SW 1271 (cell line): ENCODE data around the gene CDHR3.
"Not testable (repeated sequence)": the region's sequence is repeated elsewhere in the genome, so short reads cannot be mapped to it uniquely, and the experiment has no call there.

Experiments
- DNase-seq, 2 experiments: peaks; one replicate each; lab custom pipeline; 2025; lab: John Stamatoyannopoulos, UW

Gene CDHR3

DNA sequence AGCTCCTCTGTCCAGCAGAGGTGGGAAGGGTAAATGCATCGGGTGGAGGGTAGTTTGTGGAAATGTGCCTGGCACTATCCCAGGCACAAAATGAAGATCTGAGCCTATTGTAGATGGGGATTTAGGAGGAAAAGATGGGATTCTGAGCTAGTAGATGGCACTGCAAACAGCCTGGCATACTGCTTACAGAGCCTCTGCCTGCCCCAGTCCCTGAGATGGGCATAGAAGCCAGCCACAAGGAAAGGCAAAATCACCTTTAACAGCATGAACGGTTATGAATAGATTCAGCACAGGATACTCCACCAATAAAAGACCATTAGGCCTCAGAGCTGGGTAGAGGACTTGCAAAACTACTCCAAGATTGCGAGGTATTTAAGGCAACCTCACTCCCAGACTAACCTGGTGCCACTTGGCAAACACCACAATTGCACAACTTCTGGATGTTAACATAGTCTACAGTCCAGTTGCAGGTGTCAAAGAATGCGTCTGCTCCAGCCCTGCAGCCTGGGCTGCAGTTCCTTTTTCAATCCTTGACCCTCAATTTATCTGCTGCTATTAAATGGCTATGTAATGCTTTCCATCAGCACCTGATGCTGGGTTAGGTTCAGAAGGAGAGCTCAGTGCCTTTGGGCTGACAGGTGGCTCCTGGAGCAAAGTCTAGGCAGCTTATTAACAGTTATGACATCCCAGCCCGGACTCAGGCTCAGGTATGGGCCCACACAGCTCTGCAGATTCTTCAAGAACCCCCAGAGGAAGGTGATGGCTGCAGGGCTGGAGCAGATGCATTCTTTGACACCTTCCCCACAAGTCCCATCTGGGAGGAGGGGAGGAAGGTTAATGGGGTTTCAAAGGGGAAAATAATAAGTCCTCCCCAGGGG lies 34.0 kb downstream of the CDHR3 start:
- DNase-seq, result no peak

DNA sequence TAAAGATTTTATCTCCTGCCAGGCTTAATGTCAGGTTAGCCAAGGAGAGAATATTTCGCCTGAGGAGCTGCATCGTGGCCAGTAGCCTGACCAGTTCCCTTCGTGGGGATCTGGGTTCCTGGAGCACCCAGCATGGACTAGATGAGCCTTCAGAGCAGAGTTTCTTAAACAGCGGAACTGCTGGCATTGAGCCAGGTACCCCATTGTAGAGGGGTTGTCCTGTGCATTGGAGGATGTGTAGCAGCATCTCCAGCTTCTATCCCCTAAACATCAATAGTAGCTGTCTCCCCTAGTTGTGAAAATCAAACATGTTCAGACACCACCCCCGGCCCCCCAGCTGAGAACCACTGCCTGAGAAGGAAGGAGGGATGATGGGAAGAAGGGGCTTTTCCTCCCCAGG lies 36.2 kb downstream of the CDHR3 start:
- DNase-seq, result no peak

DNA sequence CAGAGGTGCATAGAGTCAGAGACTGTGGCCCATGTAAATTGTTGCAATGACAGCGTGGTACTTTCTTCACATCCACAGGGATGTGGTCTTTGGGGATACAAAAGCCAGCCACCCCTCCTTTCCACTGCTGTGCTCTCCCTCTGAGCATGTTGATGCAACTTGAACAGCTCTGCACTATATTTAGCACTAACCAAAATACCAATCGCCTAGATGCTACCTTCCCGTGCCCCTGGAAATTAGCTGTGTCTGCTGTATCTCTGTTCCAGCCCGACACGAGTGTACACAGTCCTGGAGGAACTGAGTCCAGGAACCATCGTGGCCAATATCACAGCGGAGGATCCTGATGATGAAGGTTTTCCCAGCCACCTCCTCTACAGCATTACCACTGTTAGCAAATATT lies 38.1 kb downstream of the CDHR3 start:
- DNase-seq, result no peak

- DNase-seq, result no peak
Observed at GRCh38 chr7:106001886-106002285, 38.8 kb downstream of the CDHR3 start.

- DNase-seq, result no peak
Observed at GRCh38 chr7:106003525-106004064, 40.5 kb downstream of the CDHR3 start.

DNA sequence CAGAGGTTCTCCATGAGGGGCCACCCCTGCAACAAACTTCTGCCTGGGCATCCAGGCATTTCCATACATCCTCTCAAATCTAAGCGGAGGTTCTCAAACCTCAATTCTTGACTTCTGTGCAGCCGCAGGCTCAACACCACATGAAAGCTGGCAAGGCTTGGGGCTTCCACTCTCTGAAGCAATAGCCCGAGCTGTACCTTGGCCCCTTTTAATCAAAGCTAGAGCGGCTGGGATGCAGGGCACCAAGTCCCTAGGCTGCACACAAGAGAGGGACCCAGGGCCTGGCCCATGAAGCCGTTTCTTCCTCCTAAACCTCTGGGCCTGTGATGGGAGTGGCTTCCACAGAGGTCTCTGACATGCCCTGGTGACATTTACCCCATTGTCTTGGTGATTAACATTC lies 43.8 kb downstream of the CDHR3 start:
- no peak for DNase-seq

GRCh38 chr7:106007796-106008195 lies 44.7 kb downstream of the CDHR3 start:
- DNase-seq, result not testable (repeated sequence)

GRCh38 chr7:106009503-106010226 lies 46.6 kb downstream of the CDHR3 start:
- DNase-seq, result peak in 1 of 2 experiments; percentile 41

GRCh38 chr7:106010331-106010730 lies 47.3 kb downstream of the CDHR3 start:
- DNase-seq, result no peak

GRCh38 chr7:106010866-106011265 lies 47.8 kb downstream of the CDHR3 start:
- no peak for DNase-seq

- no peak for DNase-seq
Observed at GRCh38 chr7:106012184-106012583, 49.1 kb downstream of the CDHR3 start.

DNA sequence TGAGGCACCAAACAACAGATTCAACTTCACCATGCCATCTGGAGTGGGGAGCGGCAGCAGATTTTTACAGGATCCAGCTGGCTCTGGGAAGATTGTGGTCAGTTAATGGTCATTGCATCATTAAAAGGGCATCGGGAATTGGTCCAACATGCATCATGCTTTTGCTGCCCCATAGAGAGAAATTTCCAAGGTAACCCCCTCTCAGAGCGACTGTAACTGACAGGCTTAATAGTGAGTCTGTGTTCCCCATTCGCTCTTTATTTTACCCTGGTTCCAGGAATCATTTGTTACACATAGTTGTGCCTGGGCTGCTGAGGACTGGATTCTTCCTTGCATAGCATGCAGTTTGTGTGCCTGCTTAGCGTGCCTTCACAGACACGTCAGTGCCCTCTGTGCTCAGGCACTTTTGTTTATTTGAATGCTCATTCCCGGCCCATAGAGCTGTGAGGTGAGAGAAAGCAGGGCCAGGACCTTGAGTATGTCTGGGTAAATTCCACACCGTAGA lies 49.9 kb downstream of the CDHR3 start:
- no peak for DNase-seq

DNA sequence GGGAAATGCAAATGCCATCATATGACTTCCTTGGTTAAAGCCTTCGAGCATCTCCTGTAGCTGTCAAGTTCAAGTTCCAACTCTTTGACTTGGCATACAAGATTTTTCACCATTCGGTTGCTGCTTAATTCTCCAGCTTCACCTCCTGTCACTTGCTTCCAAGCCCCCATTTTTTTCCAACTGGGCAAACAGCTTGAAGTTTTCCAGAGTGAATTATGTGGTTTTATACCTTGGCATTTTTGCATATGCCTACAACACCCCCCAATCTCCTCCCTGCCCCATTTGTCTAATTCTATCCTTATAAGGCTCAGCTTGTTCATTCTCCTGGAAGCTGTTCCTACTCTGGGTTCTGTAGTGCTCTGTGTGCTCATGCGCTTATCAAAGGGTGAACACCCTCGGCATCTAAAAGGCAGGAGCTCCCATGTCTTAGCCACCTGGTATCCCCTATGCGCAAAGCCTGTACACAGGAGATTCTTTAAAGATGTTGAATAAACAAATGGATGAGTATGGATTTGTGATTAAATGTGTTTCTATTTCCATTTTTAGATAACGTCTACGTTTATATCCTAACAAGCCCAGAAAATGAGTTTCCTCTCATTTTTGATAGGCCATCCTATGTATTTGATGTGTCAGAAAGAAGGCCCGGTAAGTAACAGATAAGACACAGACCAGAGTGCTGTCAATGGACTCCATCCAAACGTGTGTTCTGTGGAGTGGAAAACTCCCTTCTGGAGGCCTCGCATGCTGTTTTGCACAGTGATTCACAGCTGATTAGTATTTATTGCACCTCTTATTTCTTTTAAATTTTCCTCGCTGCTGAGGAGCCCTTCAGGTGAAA lies 52.5 kb downstream of the CDHR3 start:
- no peak for DNase-seq

DNA sequence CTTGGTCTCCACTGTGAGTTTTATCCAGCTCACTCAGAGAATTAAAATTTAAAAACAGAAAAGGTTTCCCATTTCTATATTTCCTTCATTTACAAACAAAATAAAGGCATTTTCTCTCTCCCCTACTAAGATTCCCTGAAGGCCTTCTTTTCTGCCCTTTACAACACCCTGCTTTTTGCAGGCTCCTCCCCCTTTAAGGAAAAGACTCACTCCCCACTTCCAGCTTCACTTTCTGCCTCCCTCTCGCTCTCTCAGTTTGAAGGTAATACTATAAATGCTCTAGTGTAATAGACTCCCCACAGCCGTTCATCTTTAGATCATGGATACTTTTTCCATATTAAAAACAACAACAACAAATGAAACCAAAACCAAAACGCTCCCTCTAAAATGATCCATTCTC lies 53.3 kb downstream of the CDHR3 start:
- no peak for DNase-seq

DNA sequence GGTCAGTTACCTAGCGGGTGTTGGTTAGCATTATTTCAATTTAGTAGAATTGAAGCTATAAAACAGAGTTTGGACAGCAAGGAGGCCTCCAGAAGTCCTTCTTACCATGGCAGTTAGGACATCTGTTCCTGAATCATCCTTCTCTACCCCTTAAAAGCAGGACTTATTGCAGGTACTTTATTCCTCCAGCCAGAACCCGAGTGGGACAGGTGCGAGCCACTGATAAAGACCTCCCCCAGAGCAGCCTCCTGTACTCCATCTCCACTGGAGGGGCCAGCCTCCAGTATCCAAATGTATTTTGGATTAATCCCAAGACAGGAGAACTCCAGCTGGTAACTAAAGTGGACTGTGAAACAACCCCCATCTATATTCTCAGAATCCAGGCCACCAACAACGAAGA lies 54.6 kb downstream of the CDHR3 start:
- DNase-seq, result no peak

DNA sequence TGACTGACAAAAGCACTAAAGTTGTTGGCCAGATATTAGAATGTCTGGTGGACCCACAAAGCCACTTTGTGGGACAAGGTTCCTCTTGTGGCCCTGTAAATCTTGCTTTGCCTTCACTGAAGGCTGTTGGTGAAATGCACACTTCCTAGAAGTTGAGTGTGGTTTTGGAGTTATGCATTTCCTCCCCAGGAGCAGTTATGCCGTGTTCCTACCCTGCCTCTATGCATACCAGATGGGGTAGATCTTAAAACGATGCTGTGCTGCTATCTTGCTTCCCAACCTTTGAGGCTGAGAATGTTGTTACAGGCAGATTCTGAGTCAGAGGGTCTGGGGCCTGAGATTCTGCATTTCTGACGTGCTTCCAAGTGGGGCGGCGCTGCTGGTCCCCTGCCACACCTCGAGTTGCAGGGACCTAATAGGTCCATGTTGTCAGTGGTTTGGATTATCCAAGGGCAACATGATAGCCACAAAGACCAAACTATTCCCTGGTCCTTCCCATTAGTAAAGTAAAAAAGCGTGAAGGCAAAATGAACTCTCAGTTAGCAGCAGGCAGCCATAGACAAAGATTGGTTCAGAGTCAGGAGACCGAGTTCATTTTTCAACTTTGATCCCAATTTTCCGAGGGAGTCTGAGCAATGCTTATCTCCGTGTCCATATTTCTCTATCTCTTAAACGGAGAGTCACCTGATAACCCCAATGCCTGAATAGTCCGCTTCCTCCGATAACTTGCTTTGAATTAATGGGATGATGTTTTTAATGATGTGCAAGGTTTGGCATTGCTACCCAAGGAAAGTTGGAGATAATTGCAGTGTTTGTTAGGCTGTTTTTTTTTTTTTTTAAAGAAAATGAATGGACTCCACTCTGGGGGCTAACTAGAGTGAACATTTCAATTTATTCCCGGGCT lies 55.8 kb downstream of the CDHR3 start:
- no peak for DNase-seq

DNA sequence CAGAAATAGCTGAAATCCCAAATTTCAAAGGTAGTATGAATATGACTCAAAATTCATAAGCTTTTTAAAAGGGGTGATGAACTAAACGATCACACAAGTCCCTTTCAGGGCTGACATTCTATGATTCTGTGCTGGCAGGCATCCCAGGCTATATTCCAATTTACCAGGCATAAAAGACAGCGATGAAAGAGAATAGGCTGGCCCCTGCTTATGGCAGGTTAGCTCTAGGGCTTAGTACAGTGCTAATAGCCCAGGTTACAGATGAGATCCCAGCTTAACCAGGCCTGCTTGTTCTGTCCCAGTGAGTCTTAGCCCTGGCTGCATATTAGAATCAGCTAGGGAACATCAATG lies 56.4 kb downstream of the CDHR3 start:
- DNase-seq, result no peak

DNA sequence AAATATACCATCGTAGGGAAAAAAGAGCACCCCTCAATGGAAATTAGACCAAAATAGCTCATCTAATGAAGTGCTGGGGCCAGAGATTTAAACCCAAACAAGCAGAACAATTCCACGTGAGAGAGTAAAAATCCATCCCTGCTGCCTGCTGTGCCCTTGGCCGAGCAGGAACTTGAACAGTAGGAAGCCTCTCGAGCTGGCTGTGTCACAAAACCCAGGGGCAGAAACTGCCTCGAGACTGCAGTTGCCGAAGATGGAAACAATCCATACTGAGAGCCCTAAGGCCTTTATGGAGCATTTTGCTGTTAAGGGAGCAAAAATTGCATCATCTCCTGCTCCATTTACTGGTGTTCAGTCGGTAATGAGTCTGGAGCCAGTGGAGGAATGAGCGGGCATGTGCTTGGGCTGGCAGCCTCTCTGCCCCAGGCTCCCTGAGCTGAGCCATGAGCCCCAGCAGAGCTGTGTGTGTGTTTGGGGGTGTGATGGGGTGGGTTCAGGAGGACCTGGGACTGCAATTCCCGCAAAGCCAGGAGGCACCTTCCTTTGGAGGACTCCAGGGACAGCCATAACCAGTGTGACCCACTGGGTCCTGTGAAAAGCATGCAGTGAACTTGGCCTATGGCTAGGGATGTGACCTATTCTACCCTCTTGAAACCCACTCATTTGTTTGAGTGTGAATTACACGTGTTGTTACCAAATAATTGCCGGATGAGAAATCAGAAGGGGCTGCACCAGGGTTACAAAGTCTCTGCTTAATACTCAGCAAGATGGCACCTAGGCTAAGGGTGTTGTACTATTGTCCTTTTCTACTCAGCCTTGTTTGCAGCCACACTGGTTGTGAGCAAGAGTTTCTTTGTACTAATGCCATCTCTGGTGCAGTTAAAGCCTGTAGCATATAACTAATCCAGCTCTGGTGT lies 58.3 kb downstream of the CDHR3 start:
- DNase-seq, result no peak

- no peak for DNase-seq
Observed at GRCh38 chr7:106022193-106022821, 59.2 kb downstream of the CDHR3 start.
